GM21619 (cell line): ENCODE results near the gene NLRP9.
"Not testable (repeated sequence)": the region's sequence is repeated elsewhere in the genome, so short reads cannot be mapped to it uniquely, and the experiment has no call there.

ENCODE experiments used
- ATAC-seq: cut with Tn5 transposase; IDR thresholded peaks from one replicate; pipeline ENCODE4 v1.9.1; 2021; ENCODE audit not compliant: unreplicated experiment

NLRP9 gene

DNA sequence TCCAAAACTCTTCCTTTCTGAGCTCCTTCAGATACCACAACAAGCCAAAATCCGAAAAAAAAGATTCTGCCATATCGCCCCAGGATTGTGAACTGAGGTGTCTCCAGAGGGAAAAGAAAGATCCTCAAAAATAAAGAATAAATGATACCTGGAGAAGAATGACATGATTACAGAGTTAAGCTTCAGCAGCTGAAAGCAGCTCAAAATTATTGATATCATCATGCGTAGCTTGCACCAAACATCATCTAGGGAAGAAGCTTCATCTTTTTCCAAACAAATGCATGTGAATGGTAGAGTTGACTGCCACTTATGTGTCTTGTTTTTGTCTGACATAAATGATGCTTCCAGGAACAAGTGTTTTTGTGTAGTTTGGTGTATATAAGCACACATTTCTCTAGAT lies at the start of gene NLRP9:
Gene NLRP9, minus strand, starts transcription at position 101 of the 400 bp plus-strand sequence. Its CDS starts 28 bp downstream, at position 73.
- ATAC-seq = no peak

DNA sequence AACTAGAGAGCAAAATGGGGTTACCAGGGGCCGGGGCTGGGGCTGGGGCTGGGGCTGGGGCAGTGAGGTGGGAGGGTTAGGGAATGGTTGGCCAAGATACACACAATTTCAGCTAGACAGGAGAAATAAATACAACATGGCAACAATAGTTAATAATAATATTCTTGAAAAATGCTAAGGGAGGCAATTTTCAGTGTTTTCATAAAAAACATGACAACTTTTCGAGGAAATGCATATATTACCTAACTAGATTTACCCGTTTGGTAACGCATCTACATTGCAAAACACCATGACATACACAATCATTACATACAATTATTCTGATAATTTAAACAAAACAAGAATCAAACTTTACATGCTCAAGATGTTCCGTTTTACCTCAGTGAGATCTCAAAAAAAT lies 42.9 kb upstream of the NLRP9 start:
- ATAC-seq = no peak

DNA sequence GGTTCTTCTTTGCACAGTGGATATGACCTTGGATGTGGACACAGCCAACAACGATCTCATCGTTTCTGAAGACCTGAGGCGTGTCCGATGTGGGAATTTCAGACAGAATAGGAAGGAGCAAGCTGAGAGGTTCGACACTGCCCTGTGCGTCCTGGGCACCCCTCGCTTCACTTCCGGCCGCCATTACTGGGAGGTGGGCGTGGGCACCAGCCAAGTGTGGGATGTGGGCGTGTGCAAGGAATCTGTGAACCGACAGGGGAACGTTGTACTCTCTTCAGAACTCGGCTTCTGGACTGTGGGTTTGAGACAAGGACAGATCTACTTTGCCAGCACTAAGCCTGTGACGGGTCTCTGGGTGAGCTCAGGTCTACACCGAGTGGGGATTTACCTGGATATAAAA lies 40.1 kb upstream of the NLRP9 start:
- ATAC-seq = no peak

DNA sequence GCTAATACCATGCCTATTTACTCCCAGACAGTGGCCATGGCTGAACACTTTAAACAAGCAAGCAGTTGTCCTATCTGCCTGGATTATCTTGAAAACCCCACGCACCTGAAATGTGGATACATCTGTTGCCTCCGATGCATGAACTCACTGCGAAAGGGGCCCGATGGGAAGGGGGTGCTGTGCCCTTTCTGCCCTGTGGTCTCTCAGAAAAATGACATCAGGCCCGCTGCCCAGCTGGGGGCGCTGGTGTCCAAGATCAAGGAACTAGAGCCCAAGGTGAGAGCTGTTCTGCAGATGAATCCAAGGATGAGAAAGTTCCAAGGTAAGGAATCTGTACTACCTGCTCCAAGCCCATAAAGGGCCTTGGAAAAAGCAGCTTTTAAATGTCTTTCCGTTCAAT lies 39.3 kb upstream of the NLRP9 start:
- ATAC-seq = no peak

DNA sequence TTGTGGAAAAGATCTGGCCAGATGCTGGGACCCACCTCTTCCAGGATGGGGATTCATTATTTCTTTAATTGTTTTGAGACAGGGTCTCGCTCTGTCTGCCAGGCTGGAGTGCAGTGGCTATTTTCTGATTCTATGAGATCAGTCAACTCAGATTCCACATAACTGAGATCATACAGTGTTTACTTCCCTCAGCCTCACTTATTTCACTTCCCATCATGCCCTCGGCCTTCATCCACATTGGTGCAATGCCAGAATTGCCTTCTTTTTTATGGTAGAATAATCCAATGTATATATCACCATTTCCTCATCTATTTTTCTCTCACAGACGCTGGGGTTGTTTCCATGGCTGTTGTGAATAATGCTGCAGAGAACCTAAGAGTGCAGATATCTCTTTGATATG lies 31.4 kb upstream of the NLRP9 start:
- ATAC-seq = not testable (repeated sequence)

DNA sequence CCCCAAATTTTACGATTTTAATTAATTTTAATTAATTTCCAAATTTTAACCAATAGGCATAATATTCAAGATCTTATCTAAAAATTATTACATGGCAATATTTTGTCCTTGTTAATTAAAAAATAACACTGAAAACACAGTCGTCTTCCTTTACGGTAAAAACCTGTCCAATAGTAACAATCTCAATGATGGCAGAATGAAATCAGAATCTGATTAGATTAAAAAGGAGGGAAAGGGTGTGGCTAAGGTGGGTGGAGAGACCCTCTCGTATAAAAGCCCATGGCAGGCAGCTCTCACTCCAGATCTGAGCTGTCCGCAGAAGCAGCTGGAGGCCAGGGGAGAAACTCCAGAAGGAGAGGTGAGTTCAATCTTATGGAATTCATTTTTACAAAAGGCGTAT lies 30.6 kb upstream of the NLRP9 start, which contains the start of gene RFPL4AL1:
Gene RFPL4AL1, plus strand, starts transcription at position 301 of the 400 bp plus-strand sequence. CDS start 2,687 bp downstream, outside the sequence.
- ATAC-seq = not testable (repeated sequence)

DNA sequence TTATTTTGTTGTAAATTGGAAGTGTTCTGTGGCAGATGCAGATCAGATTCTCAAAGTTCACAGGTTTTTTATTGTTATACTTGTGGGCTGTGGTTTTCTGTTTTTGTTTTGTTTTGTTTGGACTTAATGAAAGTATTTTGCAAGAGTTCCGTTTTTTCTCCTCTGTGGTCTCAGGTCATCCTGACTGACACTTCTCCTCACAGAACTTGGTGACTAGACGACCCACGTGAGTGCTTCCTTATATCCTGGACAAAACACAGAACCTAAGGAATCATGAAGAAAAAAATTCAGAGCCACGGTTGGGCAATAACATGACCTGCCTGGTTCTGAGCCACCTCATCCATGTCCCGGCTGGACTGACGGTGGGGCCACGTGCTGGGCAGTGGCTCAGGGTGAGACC lies 28.3 kb upstream of the NLRP9 start:
- no peak for ATAC-seq

DNA sequence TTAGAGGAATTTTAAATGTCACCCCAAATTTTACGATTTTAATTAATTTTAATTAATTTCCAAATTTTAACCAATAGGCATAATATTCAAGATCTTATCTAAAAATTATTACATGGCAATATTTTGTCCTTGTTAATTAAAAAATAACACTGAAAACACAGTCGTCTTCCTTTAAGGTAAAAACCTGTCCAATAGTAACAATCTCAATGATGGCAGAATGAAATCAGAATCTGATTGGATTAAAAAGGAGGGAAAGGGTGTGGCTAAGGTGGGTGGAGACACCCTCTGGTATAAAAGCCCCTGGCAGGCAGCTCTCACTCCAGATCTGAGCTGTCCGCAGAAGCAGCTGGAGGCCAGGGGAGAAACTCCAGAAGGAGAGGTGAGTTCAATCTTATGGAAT lies 20.6 kb upstream of the NLRP9 start, which contains the start of gene RFPL4A:
Gene RFPL4A, plus strand, starts transcription at position 301 of the 400 bp plus-strand sequence. CDS start 2,704 bp downstream, outside the sequence.
- ATAC-seq = not testable (repeated sequence)

DNA sequence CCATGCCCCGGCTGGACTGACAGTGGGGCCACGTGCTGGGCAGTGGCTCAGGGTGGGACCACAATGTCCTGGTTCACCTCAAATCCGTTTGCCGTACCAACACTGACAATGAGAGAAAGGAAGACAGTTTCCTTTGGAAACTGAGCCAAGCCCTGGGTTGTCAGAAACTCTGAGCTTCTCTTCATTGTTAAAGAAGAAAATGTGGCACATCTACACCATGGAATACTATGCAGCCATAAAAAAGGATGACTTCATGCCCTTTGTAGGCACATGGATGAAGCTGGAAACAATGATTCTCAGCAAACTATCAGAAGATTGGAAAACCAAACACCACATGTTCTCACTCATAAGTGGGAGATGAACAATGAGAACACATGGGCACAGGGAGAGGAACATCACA lies 18.6 kb upstream of the NLRP9 start:
- not testable (repeated sequence) for ATAC-seq

DNA sequence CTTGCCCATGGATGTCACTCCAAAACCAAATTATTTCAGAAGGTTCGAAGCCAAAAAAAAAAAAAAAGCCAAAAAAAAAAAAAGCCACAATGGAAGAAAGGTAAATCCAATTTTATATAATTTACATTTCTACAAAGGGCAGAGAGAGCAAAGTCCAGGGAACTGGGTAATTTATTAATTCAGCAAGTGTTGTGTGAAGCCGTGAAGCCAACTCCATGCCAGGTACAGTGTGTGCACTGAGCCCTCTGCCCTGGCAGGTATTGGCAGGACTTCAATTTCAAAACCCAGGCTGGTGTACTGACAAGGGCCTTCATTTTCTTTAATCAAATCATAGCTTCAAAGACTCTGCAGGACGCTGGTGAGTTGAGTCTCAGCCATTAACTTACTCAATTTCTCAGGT lies 15.2 kb upstream of the NLRP9 start:
- ATAC-seq = no peak

DNA sequence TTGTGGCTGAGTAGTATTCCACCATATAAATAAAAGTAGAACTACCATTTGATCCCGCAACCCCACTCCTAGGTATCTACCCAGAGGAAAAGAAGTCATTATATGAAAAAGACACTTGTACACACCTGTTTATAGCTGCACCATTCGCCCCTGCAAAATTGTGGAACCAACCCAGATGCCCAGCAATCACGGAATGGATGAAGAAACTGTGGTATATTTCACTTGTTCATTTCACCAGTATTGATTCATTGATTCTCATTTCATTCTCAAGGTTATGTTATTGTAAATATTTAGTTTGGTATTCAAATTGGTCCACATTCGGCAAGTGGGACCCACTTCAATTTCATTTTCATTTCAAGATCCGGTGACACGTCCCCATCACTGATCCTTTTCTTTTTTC lies 12.5 kb upstream of the NLRP9 start:
- ATAC-seq = no peak

DNA sequence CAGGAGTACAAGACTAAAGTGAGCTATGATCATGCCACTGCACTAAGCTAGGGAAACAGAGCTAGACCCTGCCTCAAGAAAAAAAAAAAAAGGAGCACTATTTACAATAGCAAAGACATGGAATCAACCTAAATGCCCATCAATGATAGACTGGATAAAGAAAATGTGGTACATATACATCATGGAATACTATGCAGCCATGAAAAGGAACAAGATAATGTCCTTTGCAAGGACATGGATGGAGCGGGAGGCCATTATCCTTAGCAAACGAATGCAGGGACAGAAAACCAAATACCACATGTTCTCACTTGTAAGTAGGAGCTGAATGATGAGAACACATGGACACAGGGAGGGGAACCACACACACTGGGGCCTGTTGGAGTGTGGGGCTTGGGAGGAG lies 7.8 kb downstream of the NLRP9 start:
- not testable (repeated sequence) for ATAC-seq

DNA sequence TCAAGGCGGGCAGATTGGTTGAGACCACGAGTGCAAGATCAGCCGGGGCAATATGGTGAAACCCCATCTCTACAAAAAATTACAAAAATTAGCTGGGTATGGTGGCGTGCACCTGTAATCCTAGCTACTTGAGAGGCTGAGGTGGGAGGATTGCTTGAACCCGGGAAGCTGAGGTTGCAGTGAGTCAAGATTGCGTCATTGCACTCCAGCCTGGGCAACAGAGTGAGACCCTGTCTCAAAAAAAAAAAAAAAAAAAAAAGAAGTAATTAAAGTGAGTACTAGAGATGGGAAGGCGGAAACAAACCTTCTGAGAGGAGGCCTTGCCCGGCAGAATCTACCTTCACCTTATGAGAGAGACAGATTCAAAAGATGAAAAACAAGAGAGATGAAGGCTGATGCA lies 14.7 kb downstream of the NLRP9 start:
- no peak for ATAC-seq

DNA sequence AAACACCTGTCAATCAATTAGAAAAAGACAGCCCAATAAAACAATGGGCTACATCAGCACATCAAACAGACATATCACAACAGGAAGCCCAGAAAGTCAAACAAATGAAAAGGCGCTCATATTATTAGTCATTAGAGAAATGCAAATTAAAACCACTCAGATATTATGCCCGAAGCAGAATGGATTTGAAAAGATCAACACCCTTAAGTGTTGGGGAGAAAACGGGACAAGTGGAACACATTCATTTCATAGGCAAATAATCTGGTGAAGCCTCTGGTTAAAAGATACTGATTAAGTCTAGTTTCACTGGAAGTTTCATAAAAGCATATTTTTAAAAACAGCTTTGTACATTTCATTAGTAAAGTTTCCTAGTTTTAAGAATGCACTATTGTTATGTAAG lies 17.4 kb downstream of the NLRP9 start:
- no peak for ATAC-seq

DNA sequence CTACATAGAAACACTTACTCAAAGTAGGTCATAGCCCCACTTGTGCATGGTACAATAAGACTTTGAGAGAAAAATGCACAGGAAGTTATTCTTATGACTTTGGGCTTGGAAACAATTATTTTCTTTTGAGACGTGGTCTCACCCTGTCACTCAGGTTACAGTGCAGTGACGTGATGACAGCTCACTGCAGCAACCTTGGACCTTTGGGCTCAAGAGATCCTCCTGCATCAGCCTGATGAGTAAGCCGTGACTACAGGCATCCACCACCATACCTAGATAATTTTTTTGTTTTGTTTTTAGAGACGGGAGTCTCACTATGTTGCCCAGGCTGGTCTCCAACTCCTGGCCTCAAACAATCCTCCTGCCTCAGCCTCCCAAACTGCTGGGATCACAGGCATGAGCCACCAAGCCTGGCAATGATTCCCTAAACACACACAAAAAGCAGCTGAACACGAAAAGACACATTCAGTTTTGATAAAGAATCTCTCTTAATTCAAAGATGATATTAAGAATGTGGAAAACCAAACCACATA lies 17.9 kb downstream of the NLRP9 start:
- ATAC-seq = no peak

DNA sequence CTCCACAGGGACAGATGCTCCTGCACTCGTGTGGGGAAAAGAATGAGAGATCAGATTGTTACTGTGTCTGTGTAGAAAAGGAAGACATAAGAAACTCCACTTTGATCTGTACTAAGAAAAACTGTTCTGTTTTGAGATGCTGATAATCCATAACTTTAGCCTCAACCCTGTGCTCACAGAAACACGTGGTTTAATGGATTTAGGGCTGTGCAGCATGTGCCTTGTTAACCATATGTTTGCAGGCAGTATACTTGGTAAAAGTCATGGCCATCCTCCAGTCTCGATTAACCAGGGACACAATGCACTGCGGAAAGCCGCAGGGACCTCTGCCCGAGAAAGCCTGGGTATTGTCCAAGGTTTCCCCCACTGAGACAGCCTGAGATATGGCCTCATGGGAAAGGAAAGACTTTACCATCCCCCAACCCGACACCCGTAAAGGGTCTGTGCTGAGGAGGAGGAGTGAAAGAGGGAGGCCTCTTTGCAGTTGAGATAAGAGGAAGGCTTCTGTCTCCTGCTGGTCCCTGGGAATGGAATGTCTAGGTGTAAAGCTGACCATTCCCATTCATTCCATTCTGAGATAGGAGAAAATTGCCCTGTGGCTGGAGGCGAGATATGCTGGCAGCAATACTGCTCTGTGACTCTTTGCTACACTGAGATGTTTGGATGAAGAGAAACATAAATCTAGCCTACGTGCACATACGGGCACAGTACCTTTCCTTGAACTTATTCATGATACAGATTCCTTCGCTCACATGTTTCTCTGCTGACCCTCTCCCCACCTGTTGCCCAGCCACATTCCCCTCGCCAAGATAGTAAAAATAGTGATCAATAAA lies 20.1 kb downstream of the NLRP9 start:
- ATAC-seq = not testable (repeated sequence)

DNA sequence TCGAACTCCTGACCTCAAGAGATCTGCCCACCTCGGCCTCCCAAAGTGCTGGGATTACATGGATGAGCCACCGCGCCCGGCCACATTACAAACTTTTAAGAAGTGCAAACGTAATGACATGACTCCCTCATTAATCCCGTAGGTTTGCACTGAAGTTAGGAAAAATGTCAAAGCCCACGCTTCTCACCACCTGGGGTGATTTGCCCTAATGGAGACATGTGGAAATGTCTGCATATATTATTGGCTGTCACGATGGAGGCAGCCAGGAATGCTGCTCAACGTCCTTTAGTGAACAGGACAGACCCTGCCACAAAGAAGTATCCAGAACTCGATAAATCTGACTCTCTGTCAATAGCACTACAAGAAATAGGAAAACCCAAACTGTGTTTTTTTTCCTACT lies 21.0 kb downstream of the NLRP9 start:
- ATAC-seq = no peak

DNA sequence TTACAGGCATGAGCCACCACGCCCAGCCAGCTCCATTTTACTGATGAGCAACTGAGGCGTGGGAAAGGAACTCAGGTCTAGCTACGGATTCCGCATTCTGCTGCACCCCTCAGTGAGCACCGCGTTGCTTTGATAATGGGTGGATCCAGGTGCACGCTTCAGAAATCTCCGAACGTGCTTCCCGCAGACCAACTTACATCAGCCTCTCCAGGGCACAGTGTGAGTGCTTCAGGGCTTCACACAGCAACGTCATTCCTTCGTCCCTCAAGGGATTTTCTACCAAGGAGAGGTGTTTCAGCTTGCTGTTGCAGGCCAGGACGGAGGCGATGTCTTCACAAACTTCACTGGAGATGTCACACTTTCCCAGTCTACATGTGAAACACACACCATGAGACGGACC lies 21.7 kb downstream of the NLRP9 start:
- no peak for ATAC-seq

DNA sequence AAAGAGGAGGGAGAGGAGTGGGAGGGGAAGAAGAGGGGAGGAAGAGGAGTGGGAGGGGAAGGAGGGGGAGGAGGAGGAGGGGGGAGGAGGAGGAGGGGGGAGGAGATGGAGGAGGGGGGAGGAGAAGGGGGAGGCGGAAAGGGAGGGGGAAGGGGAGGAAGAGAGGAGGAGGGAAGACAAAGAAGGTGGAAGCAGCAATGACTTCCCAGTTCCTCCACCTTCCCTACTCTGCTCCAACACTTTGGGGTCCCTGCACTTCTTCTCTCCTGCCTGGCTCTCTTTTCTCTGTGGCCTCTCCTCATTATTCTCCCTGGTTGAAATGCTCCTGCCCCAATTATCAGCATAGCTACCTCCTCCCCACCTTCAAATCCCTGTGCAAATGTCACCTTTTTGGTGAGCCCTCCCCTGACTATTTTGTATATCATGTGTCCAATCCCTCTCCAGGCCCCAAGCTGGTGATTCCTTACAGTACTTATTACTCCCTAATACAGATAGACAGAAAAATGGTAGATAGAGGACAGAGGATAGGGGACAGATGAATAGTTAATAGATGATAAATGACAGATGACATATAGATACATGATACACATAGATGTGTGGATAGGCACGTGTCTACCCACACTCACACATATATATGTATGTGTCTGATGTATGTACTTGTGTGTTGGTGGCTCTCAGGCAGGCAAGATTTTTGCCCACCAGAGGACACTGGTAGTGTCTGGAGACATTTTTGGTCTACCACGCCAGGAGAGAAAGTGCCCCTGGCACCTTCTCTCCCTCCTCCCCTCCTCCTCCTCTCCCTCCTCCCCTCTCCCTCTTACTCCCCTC lies 25.2 kb downstream of the NLRP9 start:
- ATAC-seq = no peak

DNA sequence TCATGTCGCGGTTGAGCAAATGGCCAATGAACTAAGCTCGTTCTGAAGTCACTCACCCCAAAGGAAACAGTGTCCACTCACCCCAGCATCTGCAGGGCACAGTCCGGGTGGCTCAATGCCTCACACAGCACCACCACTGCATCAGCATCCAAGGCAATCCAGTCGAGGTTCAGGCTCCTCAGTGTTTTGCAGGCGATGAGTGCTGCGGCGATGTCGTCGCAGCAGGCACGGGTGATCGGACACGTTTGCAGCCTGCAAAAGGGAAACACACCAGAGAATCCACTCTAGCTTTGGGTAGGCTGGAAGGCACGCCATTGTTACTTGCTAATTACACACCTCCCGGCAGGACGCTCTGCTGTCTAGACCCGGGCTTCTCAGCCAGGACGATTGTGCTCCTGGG lies 26.5 kb downstream of the NLRP9 start:
- no peak for ATAC-seq

DNA sequence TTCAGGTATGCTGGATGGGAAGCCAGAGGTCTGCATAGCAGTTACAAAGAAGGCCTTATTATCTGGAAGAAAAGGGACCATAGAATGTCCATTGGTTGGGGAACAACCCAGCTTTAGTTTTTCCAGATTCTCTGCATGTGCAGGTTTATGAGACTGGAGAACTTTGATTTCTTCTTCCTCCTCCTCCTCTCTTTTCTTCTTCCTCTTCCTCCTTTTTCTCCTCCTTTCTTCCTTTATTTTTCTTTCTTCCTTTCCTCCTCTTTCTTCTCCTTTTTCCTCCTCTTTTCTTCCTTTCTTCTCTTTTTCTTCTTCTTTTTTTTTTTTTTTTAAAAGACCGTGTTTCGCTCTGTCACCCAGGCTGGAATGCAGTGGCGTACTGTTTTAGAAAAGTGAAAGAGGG lies 32.2 kb downstream of the NLRP9 start:
- no peak for ATAC-seq
